Dedifferentiated amniotic fluid mesenchymal stem cell (primary cell): ENCODE measurements around the gene KCNIP3.
"Not testable (repeated sequence)": the region's sequence is repeated elsewhere in the genome, so short reads cannot be mapped to it uniquely, and the experiment has no call there.

Experiments used
- DNase-seq: peaks from one replicate; pipeline ENCODE4 v3.0.0-alpha.2; 2016; ENCODE audit errors: extremely low spot score

KCNIP3 gene

GRCh38 chr2:95361216-95361980 is 64.3 kb downstream of the KCNIP3 start:
- DNase-seq, result no peak

DNA sequence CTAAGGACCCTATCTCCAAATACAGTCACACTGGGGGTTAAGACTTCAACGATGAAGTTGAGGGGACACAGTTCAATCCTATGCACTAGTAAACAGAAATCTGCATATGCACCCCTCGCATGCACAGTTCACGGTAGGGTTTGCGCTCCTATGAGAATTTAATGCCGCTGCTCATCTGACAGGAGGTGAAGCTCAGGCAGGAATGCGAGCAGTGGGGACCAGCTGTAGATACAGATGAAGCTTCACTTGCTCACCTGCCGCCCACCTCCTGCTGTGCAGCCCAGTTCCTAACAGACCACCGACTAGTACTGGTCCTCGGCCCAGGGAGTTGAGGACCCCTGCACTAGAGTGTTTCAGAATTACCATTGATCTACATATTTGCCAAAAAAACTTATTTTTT is 65.3 kb downstream of the KCNIP3 start:
- no peak for DNase-seq

- DNase-seq, result no peak
Measured at GRCh38 chr2:95366514-95366913, 69.4 kb downstream of the KCNIP3 start.

GRCh38 chr2:95372216-95372829 is 75.2 kb downstream of the KCNIP3 start:
- no peak for DNase-seq

DNA sequence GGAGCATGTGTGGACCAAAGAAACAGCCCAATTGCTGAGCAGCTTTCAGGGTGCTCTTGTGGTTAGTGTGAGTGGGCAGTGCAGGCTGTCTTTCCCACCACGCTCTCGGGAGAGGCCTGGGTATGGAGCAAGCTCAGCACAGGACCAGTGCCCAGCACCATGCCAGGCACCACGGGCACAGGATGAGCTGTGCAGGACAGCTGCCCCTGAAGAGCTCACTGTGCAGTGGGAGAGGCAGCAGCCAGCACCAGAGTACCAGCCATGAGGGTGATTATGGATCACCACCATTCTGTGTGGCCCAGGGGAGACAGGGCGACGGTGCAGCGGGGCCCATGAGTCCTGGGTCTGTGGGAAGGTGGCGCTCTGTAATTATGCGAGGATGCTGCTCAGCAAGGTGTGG is 75.7 kb downstream of the KCNIP3 start:
- DNase-seq, result no peak

- DNase-seq, result no peak
Measured at GRCh38 chr2:95374029-95374428, 76.9 kb downstream of the KCNIP3 start.

- DNase-seq, result no peak
Measured at GRCh38 chr2:95374451-95374920, 77.3 kb downstream of the KCNIP3 start.

- DNase-seq, result no peak
Measured at GRCh38 chr2:95374921-95375471, 77.8 kb downstream of the KCNIP3 start.

DNA sequence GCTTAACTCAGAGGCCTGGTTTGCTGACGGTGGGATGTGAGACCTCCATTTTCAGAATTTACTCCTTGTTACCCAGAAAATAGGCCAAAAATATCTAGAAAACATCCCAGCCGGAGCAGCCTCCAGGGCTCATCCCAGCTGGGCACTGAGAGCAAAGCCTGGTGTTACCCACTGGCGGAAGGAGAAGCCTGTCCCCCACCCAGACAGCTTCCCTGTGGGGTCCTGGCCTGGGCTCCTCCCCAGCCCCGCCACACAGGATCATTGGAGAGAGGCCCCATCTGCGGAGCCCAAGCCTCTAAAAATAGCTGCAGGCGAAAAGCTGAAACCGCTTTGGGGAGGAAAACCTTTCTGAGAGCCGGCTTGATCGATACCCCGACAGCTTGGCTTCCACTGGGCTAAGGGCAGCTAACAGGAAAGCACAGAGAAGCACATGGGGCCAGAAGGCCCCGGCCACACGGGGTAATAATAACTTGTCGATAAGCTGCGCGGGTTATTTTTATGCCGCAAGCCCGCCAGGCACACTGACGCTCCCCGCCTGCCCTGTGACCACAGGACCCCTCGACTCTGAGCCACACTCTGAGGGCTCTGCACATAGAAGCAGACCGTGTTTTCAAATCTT is 78.5 kb downstream of the KCNIP3 start:
- DNase-seq, result no peak

GRCh38 chr2:95376311-95377215 is 79.4 kb downstream of the KCNIP3 start:
- no peak for DNase-seq

GRCh38 chr2:95377216-95378123 is 80.3 kb downstream of the KCNIP3 start:
- no peak for DNase-seq

DNA sequence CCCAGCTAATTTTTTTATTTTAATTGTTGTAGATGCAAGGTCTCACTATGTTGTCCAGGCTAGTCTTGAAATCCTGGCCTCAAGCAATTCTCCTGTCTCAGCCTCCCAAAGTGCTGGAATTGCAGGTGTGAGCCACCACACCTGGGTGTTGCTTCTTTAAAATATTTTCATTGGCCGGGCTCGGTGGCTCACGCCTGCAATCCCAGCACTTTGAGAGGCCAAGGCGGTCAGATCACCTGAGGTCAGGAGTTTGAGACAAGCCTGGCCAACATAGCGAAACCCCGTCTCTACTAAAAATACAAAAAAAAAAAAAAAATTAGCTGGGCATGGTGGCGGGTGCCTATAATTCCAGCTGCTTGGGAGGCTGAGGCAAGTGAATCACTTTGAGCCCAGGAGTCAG is 81.1 kb downstream of the KCNIP3 start:
- not testable (repeated sequence) for DNase-seq

DNA sequence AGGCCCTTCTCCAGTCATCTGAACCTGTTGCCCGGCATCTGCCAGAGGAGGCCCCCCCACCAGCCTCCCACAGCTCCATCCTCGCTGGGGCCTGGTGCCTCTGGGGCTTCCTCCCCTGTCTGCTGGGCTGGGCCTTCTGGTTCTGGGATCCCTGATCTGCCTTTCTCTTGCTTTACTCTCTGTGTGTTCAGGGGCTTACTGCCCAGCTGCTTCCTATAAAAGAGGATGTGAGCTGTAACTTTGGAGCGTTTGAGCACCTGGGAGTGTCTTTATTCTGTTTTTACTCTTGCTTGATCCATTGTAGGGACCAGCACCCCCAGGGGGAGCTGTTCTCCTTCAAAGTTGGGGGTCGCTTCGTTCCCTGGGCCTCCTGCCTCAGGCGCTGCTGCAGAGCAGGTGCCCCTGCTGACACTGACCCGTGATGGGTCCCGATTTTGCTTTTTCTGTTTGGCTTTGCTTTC is 82.3 kb downstream of the KCNIP3 start:
- DNase-seq, result no peak

DNA sequence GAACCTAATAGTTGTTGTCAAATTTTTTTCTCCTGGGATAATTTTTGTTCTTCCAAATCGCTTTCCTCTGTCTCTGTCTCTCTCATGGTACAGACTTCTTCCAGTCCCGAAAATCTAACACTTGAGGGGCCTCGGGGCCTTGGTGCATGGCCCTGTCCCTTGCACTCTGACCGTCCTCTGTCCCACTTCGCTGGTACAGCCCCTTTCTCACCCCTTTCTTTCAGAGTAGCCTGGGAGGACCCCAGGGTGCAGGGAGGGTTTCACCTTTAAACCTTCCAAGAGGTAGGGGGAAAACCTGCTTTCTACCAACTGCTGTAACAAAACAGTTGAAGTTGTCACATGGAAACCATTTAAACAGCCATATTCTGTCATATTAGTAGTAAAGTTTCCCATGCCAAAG is 83.1 kb downstream of the KCNIP3 start:
- no peak for DNase-seq

GRCh38 chr2:95380731-95381130 is 83.6 kb downstream of the KCNIP3 start:
- DNase-seq, result no peak

DNA sequence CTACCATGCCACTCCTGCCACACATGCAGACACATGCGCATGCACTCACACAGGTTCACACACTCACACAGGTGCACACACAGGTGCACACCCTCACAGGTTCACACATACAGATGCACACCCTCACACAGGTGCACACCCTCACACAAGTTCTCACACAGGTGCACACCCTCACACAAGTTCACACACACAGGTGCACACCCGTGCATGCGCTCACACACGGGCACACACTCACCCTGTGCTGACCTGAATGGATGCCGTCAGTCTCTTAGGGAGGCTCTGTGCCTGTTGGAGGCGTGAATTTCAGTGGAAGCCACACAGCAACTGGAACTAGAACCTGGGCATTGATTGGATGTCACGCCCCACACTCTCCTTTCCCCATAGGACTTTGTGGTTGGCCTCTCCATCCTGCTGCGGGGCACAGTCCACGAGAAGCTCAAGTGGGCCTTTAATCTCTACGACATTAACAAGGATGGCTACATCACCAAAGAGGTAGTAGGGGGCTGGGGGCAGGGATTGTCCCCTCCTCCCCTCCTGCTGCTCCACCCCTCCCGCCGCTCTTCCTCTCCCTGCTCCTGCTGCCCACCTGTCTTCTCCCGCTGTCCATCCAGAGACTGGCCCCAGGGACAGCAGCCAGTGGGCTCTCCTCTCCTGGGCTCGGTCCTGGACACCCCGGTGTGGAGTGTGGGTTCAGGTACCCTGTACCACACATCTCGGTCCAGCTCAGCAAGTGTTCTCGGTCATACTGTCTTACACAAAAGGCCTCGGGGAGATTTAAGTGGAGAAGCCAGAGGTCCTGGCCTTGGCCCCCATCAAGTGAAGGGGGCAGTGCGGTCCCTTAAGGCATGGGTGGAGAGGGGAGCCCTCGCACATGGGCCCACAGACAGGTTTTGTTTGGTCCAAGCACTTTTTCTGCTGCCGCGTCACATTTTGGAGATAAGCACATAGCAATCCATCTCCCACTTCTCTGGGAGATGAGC is 84.4 kb downstream of the KCNIP3 start:
- no peak for DNase-seq

DNA sequence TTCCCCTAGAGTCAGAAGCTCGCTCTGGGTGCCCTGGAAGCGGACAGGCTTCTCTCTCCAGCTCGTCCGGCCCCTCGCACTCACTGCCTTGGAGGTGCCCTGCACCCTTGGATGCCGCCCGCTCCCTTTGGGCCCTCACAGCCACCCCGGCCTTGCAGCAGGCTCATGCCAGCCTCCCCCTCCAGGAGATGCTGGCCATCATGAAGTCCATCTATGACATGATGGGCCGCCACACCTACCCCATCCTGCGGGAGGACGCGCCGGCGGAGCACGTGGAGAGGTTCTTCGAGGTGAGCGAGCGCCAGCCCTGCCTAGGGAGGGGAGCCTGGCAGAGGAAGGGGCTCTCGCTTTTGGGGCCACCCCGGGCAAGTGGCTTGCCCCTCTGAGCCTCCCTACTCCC is 85.0 kb downstream of the KCNIP3 start:
- no peak for DNase-seq

DNA sequence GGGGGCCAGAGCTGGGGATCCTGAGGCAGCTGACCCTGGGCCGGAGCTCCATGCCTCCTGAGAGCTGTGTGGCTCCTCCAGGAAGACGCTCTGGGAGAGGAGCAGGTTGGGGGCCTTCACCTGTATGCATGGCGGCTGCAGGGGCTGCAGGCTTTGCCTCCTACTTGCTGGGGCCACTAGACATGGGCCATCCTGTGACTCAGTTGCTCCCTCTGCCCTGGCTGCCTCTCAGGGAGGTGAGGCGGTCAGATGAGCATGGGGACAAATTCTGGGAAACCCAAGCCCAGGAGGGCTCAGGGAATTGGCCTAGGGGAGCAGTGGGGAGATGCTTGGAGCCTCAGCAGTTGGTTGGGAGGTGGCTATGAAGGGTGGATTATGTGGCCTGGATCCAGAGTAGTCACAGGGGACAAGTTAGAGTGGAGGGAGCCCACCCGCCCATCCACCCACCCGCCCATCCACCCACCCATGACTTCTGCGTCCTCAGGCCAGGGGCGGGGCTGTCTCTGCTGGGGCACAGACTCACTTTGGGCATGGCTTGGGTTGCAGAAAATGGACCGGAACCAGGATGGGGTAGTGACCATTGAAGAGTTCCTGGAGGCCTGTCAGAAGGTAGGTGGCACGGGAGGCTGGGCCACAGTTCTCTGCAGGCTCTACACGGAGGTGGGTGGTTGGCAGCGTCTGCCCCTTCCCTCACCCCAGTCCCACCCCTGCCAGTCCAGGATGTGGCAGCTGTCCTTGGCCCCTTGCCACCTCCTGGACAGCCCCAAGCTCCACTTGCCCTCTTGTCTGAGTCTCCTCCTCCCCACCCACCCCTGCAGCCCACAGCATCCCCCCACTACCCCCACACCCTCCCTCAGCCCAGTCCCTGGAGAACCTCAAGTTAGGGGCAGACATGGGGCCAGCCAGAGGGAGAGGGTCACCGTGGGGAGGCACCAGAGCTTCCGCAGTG is 85.8 kb downstream of the KCNIP3 start:
- no peak for DNase-seq
